ENCODE measurements around the gene CHCHD3. TPM values are rescaled to one million over a fixed set of nuclear protein-coding genes. Genes with fewer than 3 reads are reported as not detected.

The CHCHD3 gene
- total RNA-seq, 1 donor from 2014 or later, result 209 TPM

DNA sequence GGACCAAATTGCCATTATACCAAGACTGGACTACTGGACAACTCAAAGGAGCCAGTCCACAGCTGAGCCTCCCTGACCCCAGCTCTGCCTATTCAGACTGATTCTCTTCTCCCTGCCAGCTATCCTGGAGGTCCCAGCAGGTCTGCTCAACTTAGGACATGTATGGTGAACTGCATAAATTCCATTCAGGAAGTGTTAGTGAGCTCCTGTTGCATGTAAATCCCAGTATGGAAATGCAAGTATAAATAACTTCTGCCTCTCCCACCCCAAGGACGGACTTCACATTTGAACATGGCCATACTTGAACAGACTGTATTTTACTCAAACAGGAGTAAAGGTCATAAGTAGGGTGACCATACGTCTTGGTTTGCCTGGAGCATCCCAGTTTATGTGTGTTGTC is 128.4 kb downstream of the CHCHD3 start:
- Histone ChIP-seq H3K27me3 (ENCODE audit: low read depth) (no peaks in the 10 kb centered on the region), H3K36me3 (no peaks in the 10 kb centered on the region), H3K27ac (replicated peaks) (no peak overlapping the region), H3K4me3 (no peak overlapping the region), H3K9me3 (replicated peaks) (no peaks in the 10 kb centered on the region), H3K4me1 (no peaks in the 10 kb centered on the region)
- intact Hi-C loops (cut with micrococcal nuclease), result no loop called here
- no peak for DNase-seq
- TF ChIP-seq, protein P1, sequence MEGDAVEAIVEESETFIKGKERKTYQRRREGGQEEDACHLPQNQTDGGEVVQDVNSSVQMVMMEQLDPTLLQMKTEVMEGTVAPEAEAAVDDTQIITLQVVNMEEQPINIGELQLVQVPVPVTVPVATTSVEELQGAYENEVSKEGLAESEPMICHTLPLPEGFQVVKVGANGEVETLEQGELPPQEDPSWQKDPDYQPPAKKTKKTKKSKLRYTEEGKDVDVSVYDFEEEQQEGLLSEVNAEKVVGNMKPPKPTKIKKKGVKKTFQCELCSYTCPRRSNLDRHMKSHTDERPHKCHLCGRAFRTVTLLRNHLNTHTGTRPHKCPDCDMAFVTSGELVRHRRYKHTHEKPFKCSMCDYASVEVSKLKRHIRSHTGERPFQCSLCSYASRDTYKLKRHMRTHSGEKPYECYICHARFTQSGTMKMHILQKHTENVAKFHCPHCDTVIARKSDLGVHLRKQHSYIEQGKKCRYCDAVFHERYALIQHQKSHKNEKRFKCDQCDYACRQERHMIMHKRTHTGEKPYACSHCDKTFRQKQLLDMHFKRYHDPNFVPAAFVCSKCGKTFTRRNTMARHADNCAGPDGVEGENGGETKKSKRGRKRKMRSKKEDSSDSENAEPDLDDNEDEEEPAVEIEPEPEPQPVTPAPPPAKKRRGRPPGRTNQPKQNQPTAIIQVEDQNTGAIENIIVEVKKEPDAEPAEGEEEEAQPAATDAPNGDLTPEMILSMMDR (IDR thresholded peaks at IDR 0.05; ENCODE audit: borderline replicate concordance), result no peak

DNA sequence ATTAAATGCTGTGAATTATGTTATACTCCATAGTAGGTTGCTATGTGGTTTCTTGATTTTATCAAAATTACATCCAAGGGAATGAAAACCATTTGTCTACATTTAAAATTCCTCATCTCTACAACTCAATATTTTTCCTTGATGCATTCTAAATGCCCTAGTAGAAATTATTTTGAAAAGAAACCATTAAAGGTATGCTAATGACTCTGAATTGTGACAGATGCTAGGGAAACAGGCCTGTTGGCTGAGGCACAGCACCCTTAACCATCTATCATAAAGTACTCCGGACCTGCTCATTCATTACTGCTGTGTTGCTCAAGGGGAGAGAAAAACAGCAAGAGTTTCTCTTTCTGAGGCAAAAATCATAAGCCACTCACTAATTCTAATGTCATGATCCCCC is 131.2 kb downstream of the CHCHD3 start:
- no peak overlapping the region for H3K4me3 ChIP-seq
- intact Hi-C loops (cut with micrococcal nuclease), result no loop called here
- no peak overlapping the region for H3K27ac ChIP-seq (replicated peaks)
- H3K36me3 ChIP-seq, result no peaks in the 10 kb centered on the region
- no peaks in the 10 kb centered on the region for H3K27me3 ChIP-seq (ENCODE audit: low read depth)
- H3K4me1 ChIP-seq, result no peaks in the 10 kb centered on the region
- H3K9me3 ChIP-seq (replicated peaks), result no peaks in the 10 kb centered on the region
- no peak for DNase-seq
- TF ChIP-seq, protein P1 (IDR thresholded peaks at IDR 0.05; ENCODE audit: borderline replicate concordance), result no peak

DNA sequence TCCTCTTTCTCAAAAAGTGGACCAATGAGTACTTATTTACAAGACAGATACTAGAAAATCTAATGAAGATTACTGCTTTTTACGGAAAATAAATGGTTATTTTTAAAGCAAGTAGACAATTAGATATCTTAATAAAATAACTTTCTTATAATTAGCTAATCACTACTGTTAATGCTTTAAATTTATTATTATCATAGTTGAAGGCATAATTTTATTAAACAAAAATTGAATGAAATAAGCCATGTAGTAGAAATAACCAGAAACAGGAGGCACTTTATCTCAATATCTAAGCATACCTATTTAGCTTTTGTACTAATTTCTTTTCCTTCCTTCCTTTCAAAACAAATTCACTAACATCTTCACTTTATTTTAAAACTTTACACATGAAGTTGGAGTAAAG is 134.9 kb downstream of the CHCHD3 start:
- no peaks in the 10 kb centered on the region for H3K27me3 ChIP-seq (ENCODE audit: low read depth)
- H3K36me3 ChIP-seq, result no peaks in the 10 kb centered on the region
- H3K4me3 ChIP-seq, result no peak overlapping the region
- H3K4me1 ChIP-seq, result no peaks in the 10 kb centered on the region
- no peak for DNase-seq
- no peaks in the 10 kb centered on the region for H3K9me3 ChIP-seq (replicated peaks)
- TF ChIP-seq, protein P1 (IDR thresholded peaks at IDR 0.05; ENCODE audit: borderline replicate concordance), result no peak
- intact Hi-C loops (cut with micrococcal nuclease), result no loop called here
- H3K27ac ChIP-seq (replicated peaks), result no peak overlapping the region

DNA sequence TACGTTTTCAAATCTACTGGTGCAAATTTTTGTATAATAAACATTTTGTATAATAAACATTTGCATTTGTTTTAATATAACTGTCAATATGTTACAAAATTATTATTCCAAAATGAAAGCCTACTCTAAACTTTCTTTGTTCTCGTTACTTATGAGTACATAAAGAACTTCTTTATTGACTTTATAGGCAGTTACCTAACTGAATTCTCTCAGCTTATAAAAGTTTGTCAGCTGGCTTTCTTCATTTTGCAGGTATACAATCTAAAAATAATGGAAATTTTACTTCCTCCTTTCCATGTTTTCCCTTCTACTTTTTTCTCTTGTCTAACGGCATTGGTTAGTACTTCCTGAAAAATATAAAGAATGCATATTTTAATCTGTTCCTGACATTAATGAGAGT is 137.1 kb downstream of the CHCHD3 start:
- TF ChIP-seq, protein P1 (IDR thresholded peaks at IDR 0.05; ENCODE audit: borderline replicate concordance), result no peak
- no peak for DNase-seq
- Histone ChIP-seq H3K27me3 (ENCODE audit: low read depth) (no peaks in the 10 kb centered on the region), H3K4me3 (no peak overlapping the region), H3K27ac (replicated peaks) (no peak overlapping the region), H3K9me3 (replicated peaks) (no peaks in the 10 kb centered on the region), H3K36me3 (no peaks in the 10 kb centered on the region), H3K4me1 (no peaks in the 10 kb centered on the region)
- intact Hi-C loops (cut with micrococcal nuclease), result no loop called here

DNA sequence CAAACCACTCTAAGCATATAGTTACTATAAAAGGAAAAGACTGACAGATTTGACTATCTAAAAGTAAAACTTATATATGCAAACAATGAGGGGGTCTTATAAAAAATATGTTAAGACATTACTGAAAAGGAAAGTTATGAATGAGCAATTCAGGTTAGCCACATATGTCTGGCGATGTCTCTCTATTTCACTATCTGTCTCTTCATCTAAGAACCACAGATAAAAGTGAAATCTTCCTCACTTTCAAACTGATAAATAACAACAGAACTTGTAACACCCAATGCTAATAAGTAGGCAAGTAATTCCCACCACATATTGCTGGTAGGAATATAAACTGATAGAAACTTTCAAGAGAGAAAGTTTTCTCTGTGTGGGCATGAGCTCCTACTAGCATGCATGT is 138.2 kb downstream of the CHCHD3 start:
- no peak overlapping the region for H3K27ac ChIP-seq (replicated peaks)
- intact Hi-C loops (cut with micrococcal nuclease), result no loop called here
- no peaks in the 10 kb centered on the region for H3K27me3 ChIP-seq (ENCODE audit: low read depth)
- TF ChIP-seq, protein P1 (IDR thresholded peaks at IDR 0.05; ENCODE audit: borderline replicate concordance), result no peak
- H3K9me3 ChIP-seq (replicated peaks), result no peaks in the 10 kb centered on the region
- H3K36me3 ChIP-seq, result no peaks in the 10 kb centered on the region
- no peak overlapping the region for H3K4me3 ChIP-seq
- no peaks in the 10 kb centered on the region for H3K4me1 ChIP-seq
- DNase-seq, result no peak

DNA sequence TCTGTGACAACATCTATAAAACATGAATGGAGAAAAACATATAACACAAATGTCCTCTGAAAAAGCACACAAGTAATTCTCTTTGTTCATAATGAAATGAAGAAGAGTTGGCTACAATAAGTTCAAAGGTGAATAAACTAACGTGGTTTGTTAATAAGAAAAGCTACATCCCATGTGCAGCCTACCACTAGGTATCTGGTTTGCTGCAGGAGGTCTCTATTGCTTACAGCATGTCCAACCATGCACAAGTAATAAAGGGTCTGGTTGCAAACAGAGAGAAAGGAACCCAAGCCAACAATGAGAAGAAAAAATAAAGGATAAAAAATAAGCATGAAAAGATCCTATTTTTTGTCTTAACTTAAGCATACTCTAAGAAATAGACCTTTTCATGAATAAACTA is 139.2 kb downstream of the CHCHD3 start:
- Histone ChIP-seq H3K9me3 (replicated peaks) (no peaks in the 10 kb centered on the region), H3K27me3 (ENCODE audit: low read depth) (no peaks in the 10 kb centered on the region), H3K27ac (replicated peaks) (no peak overlapping the region), H3K36me3 (no peaks in the 10 kb centered on the region), H3K4me1 (no peaks in the 10 kb centered on the region), H3K4me3 (no peak overlapping the region)
- TF ChIP-seq, protein P1 (IDR thresholded peaks at IDR 0.05; ENCODE audit: borderline replicate concordance), result no peak
- no peak for DNase-seq
- intact Hi-C loops (cut with micrococcal nuclease), result no loop called here
